OCI-LY1 (cell line): Measurements from ENCODE around the gene ADGRA3.

Experiments used
- H2AFZ ChIP-seq: fragments of 200-600 bp; sonication (generic), shearing (Covaris generic); 2 replicates; pipeline ENCODE4 v1.6.0; 2014; ENCODE audit warnings: antibody characterized with exemption, mild to moderate bottlenecking, low read length
- H3F3A ChIP-seq: fragments of 200-600 bp; sonication (generic), shearing (Covaris generic); 2 replicates; pipeline ENCODE4 v1.6.0; 2014; ENCODE audit warnings: mild to moderate bottlenecking, antibody characterized with exemption, low read length, moderate library complexity; ENCODE audit not compliant: insufficient read depth
- H3K27ac ChIP-seq: fragments of 200-600 bp; sonication (generic); 2 replicates; pipeline ENCODE4 v1.5.1; 2014; ENCODE audit warnings: low read length, mixed run types, mild to moderate bottlenecking, low read depth; ENCODE audit not compliant: poor library complexity, severe bottlenecking
- H3K27me3 ChIP-seq: fragments of 200-600 bp; sonication (generic); 2 replicates; pipeline ENCODE4 v1.6.0; 2014; ENCODE audit warnings: antibody characterized with exemption, mild to moderate bottlenecking, low read length, moderate library complexity; ENCODE audit not compliant: insufficient read depth
- H3K36me3 ChIP-seq: fragments of 200-600 bp; sonication (generic); 2 replicates; pipeline ENCODE4 v1.6.1; 2014; ENCODE audit warnings: mild to moderate bottlenecking, antibody characterized with exemption, low read length, moderate library complexity, mixed read lengths; ENCODE audit not compliant: insufficient read depth
- H3K4me1 ChIP-seq: fragments of 200-600 bp; sonication (generic); 2 replicates; pipeline ENCODE4 v1.5.1; 2014; ENCODE audit warnings: mild to moderate bottlenecking, low read length, moderate library complexity; ENCODE audit not compliant: insufficient read depth, severe bottlenecking
- H3K4me2 ChIP-seq: fragments of 200-600 bp; sonication (generic), shearing (Covaris generic); 2 replicates; pipeline ENCODE4 v1.6.1; 2014; ENCODE audit warnings: low read length
- H3K4me3 ChIP-seq: fragments of 200-600 bp; sonication (generic); 2 replicates; pipeline ENCODE4 v1.5.1; 2014; ENCODE audit warnings: low read length, low read depth, mild to moderate bottlenecking, mixed read lengths; ENCODE audit not compliant: poor library complexity, severe bottlenecking
- H3K79me2 ChIP-seq: fragments of 200-600 bp; shearing (Covaris generic); 2 replicates; pipeline ENCODE4 v1.6.1; 2016; ENCODE audit warnings: mixed run types, low read length, mixed read lengths; ENCODE audit not compliant: insufficient read depth
- H3K9ac ChIP-seq: fragments of 200-600 bp; sonication (generic), shearing (Covaris generic); 2 replicates; pipeline ENCODE4 v1.6.1; 2014; ENCODE audit warnings: mild to moderate bottlenecking, low read length, mixed read lengths
- H3K9me2 ChIP-seq: fragments of 200-600 bp; sonication (generic), shearing (Covaris generic); 2 replicates; pipeline ENCODE4 v1.6.1; 2014; ENCODE audit warnings: low read depth, mild to moderate bottlenecking, low read length, mixed read lengths
- H3K9me3 ChIP-seq: fragments of 200-600 bp; shearing (Covaris generic); 2 replicates; pipeline ENCODE4 v1.6.1; 2014; ENCODE audit warnings: low read length, mixed read lengths
- H4K20me1 ChIP-seq: fragments of 200-600 bp; sonication (generic), shearing (Covaris generic); 2 replicates; pipeline ENCODE4 v1.6.0; 2016; ENCODE audit warnings: mild to moderate bottlenecking, low read length; ENCODE audit not compliant: insufficient read depth
- EZH2 ChIP-seq: fragments of 200-600 bp; sonication (generic), shearing (Covaris generic); IDR thresholded peaks from 2 replicates; pipeline ENCODE4 v1.8.0; 2017; ENCODE audit warnings: borderline replicate concordance, mixed run types, mild to moderate bottlenecking, antibody characterized with exemption, low read length, moderate library complexity, mixed read lengths
- TF ChIP-seq, protein P1 (sequence below): fragments of 200-600 bp; sonication (generic), shearing (Covaris generic); IDR thresholded peaks from 2 replicates; pipeline ENCODE4 v1.5.1; 2017; ENCODE audit warnings: mild to moderate bottlenecking, antibody characterized with exemption, low read length, moderate library complexity, mixed read lengths

ADGRA3 gene

DNA sequence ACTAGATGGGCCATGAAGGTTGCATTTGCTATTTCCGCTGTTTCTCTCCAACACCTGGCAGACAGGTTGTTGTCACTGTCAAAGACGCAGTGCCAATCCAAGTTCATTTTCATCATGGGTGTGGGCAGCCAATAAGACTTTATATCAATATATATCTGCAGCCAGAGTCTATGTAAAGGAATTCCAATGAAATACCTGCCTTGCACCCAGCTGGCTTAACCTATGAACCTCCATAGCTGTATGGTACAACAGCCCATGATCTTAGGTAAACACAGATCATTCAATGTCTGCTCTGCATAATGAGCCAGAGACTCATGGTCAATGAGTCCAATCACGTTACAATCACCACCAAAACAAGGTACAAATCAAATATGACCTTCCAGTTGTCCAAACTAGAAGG lies 37.7 kb upstream of the ADGRA3 start:
- Histone ChIP-seq H4K20me1 (no peaks in the 10 kb centered on the region), H3K36me3 (no peaks in the 10 kb centered on the region)

DNA sequence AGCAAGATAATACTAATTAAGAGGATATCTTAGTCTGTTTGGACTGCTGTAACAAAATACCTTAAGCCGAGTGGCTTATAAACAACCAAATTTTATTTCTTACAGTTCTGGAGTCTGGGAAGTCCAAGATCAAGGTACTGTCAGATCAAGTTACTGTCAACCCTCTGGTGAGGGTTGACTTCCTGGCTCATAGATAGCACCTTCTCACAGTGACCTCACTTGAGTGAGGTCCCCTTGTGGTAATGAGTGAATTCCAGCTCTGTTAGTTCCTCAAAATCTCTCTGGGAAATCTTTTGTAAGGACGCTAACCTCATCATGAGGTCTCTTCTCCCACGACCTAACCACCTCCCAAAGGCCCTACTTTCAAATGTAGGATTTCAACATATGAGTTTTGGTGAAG lies 36.9 kb upstream of the ADGRA3 start:
- Histone ChIP-seq H3K79me2 (no peaks in the 10 kb centered on the region), H3K9me2 (no peaks in the 10 kb centered on the region), H4K20me1 (no peaks in the 10 kb centered on the region), H3K4me1 (no peaks in the 10 kb centered on the region), H2AFZ (no peak overlapping the region), H3K27me3 (no peaks in the 10 kb centered on the region), H3K4me3 (no peak overlapping the region), H3K27ac (no peak overlapping the region), H3K9ac (no peak overlapping the region), H3F3A (no peaks in the 10 kb centered on the region), H3K36me3 (no peaks in the 10 kb centered on the region), H3K9me3 (no peaks in the 10 kb centered on the region), H3K4me2 (no peak overlapping the region)
- TF ChIP-seq, protein P1, sequence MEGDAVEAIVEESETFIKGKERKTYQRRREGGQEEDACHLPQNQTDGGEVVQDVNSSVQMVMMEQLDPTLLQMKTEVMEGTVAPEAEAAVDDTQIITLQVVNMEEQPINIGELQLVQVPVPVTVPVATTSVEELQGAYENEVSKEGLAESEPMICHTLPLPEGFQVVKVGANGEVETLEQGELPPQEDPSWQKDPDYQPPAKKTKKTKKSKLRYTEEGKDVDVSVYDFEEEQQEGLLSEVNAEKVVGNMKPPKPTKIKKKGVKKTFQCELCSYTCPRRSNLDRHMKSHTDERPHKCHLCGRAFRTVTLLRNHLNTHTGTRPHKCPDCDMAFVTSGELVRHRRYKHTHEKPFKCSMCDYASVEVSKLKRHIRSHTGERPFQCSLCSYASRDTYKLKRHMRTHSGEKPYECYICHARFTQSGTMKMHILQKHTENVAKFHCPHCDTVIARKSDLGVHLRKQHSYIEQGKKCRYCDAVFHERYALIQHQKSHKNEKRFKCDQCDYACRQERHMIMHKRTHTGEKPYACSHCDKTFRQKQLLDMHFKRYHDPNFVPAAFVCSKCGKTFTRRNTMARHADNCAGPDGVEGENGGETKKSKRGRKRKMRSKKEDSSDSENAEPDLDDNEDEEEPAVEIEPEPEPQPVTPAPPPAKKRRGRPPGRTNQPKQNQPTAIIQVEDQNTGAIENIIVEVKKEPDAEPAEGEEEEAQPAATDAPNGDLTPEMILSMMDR: no peak
- no peak for TF ChIP-seq EZH2

More for the DNA sequence above, 37.7 kb upstream of the ADGRA3 start:
- H3K9me2 ChIP-seq: no peaks in the 10 kb centered on the region
- TF ChIP-seq, protein P1: no peak
- TF ChIP-seq EZH2: no peak
- no peak overlapping the region for H3K4me2 ChIP-seq
- no peaks in the 10 kb centered on the region for H3K4me1 ChIP-seq
- H3K9me3 ChIP-seq: no peaks in the 10 kb centered on the region
- H3K27me3 ChIP-seq: no peaks in the 10 kb centered on the region
- H3K4me3 ChIP-seq: no peak overlapping the region
- no peak overlapping the region for H3K27ac ChIP-seq
- H3K9ac ChIP-seq: no peak overlapping the region
- no peak overlapping the region for H2AFZ ChIP-seq
- no peaks in the 10 kb centered on the region for H3F3A ChIP-seq
- no peaks in the 10 kb centered on the region for H3K79me2 ChIP-seq

DNA sequence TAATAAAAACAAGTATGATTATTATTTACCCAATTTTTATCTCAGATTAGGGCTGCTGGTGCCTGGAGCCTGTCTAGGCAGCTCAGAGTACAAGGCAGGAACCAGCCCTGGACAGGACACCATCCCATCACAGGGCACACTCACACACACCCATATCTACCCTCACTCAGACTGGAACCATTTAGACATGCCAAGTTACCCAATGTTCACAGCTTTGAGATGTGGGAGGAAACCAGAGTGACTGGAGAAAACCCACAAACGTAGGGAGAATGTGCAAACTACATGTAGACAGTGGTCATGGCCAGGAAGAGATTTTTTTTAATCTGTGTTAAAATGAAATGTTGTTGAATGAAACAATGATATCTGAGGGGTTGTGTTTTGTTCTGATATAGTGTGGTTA lies 35.7 kb upstream of the ADGRA3 start:
- Histone ChIP-seq H3K27ac (no peak overlapping the region), H3K9me3 (no peaks in the 10 kb centered on the region), H3K9ac (no peak overlapping the region), H3K79me2 (no peaks in the 10 kb centered on the region), H4K20me1 (no peaks in the 10 kb centered on the region), H3K36me3 (no peaks in the 10 kb centered on the region), H3K27me3 (no peaks in the 10 kb centered on the region), H3F3A (no peaks in the 10 kb centered on the region), H3K9me2 (no peaks in the 10 kb centered on the region), H3K4me3 (no peak overlapping the region), H3K4me2 (no peak overlapping the region), H2AFZ (no peak overlapping the region), H3K4me1 (no peaks in the 10 kb centered on the region)
- TF ChIP-seq EZH2: no peak
- TF ChIP-seq, protein P1: no peak
